ENCODE data around the gene CHST6.
"Not testable (repeated sequence)": the region's sequence is repeated elsewhere in the genome, so short reads cannot be mapped to it uniquely, and the experiment has no call there.

The CHST6 gene

GRCh38 chr16:75495076-75495674, at the start of gene CHST6:
Gene CHST6 (minus strand): TSS chr16:75495441. CDS start chr16:75479828, 15,613 bp downstream.
- no peak for DNase-seq (ENCODE audit: extremely low read depth in 1 of 2, low read depth in 1 of 2)

GRCh38 chr16:75542462-75542861, 47.2 kb upstream of the CHST6 start:
- DNase-seq (ENCODE audit: extremely low read depth in 1 of 2, low read depth in 1 of 2), result not testable (repeated sequence)

GRCh38 chr16:75541236-75541635, 46.0 kb upstream of the CHST6 start:
- no peak for DNase-seq (ENCODE audit: extremely low read depth in 1 of 2, low read depth in 1 of 2)

GRCh38 chr16:75538882-75539565, 43.8 kb upstream of the CHST6 start:
- DNase-seq (ENCODE audit: extremely low read depth in 1 of 2, low read depth in 1 of 2), result not testable (repeated sequence)

GRCh38 chr16:75537776-75538175, 42.5 kb upstream of the CHST6 start:
- no peak for DNase-seq (ENCODE audit: extremely low read depth in 1 of 2, low read depth in 1 of 2)

- DNase-seq (ENCODE audit: extremely low read depth in 1 of 2, low read depth in 1 of 2), result no peak
Observed at GRCh38 chr16:75535901-75536300, 40.7 kb upstream of the CHST6 start, which contains the start of gene CHST5. Gene CHST5 (minus strand): TSS chr16:75536108. CDS start chr16:75530384, 5,724 bp downstream.

GRCh38 chr16:75535211-75535843, 40.1 kb upstream of the CHST6 start:
- DNase-seq (ENCODE audit: extremely low read depth in 1 of 2, low read depth in 1 of 2), result no peak

- no peak for DNase-seq (ENCODE audit: extremely low read depth in 1 of 2, low read depth in 1 of 2)
Observed at GRCh38 chr16:75534560-75535205, 39.4 kb upstream of the CHST6 start.

GRCh38 chr16:75532791-75533190, 37.5 kb upstream of the CHST6 start:
- DNase-seq (ENCODE audit: extremely low read depth in 1 of 2, low read depth in 1 of 2), result no peak

GRCh38 chr16:75532142-75532765, 37.0 kb upstream of the CHST6 start:
- no peak for DNase-seq (ENCODE audit: extremely low read depth in 1 of 2, low read depth in 1 of 2)

GRCh38 chr16:75529959-75530358, 34.7 kb upstream of the CHST6 start:
- no peak for DNase-seq (ENCODE audit: extremely low read depth in 1 of 2, low read depth in 1 of 2)

- DNase-seq (ENCODE audit: extremely low read depth in 1 of 2, low read depth in 1 of 2), result no peak
Observed at GRCh38 chr16:75529056-75529905, 34.0 kb upstream of the CHST6 start.

- DNase-seq (ENCODE audit: extremely low read depth in 1 of 2, low read depth in 1 of 2), result no peak
Observed at GRCh38 chr16:75527825-75528299, 32.6 kb upstream of the CHST6 start.

- DNase-seq (ENCODE audit: extremely low read depth in 1 of 2, low read depth in 1 of 2), result no peak
Observed at GRCh38 chr16:75526032-75526790, 31.0 kb upstream of the CHST6 start.

- DNase-seq (ENCODE audit: extremely low read depth in 1 of 2, low read depth in 1 of 2), result no peak
Observed at GRCh38 chr16:75519175-75519574, 23.9 kb upstream of the CHST6 start.

GRCh38 chr16:75516189-75516966, 21.1 kb upstream of the CHST6 start:
- DNase-seq (ENCODE audit: extremely low read depth in 1 of 2, low read depth in 1 of 2), result peak in 1 of 2 donors; percentile 9

- no peak for DNase-seq (ENCODE audit: extremely low read depth in 1 of 2, low read depth in 1 of 2)
Observed at GRCh38 chr16:75514296-75514695, 19.1 kb upstream of the CHST6 start.

GRCh38 chr16:75506574-75506973, 11.3 kb upstream of the CHST6 start:
- no peak for DNase-seq (ENCODE audit: extremely low read depth in 1 of 2, low read depth in 1 of 2)

- no peak for DNase-seq (ENCODE audit: extremely low read depth in 1 of 2, low read depth in 1 of 2)
Observed at GRCh38 chr16:75506107-75506506, 10.9 kb upstream of the CHST6 start.
